Neural cell (in vitro differentiated cells): ENCODE data around the gene KCNE1. TPM values are rescaled to one million over a fixed set of nuclear protein-coding genes. Genes with fewer than 3 reads are reported as not detected.

Source experiments
- H2AFZ ChIP-seq: fragments of 200-600, 300-800 bp; sonication (generic), shearing (Covaris generic); 2 replicates; pipeline ENCODE4 v1.6.0; 2014; ENCODE audit warnings: low read depth, mild to moderate bottlenecking, antibody characterized with exemption, low read length, moderate library complexity
- H3F3A ChIP-seq: fragments of 200-600 bp; shearing (Covaris generic); 2 replicates; pipeline ENCODE4 v1.6.1; 2016; ENCODE audit warnings: mild to moderate bottlenecking, moderate library complexity, mixed read lengths, antibody characterized with exemption, low read length; ENCODE audit not compliant: insufficient read depth, poor library complexity, severe bottlenecking
- H3K27ac ChIP-seq: fragments of 200-600, 300-800 bp; sonication (generic), shearing (Covaris generic); 2 replicates; pipeline ENCODE4 v1.5.1; 2014; ENCODE audit warnings: mild to moderate bottlenecking, low read length, moderate library complexity
- H3K27me3 ChIP-seq: fragments of 300-800, 200-600 bp; sonication (generic), shearing (Covaris generic); 2 replicates; pipeline ENCODE4 v1.6.0; 2014; ENCODE audit warnings: mild to moderate bottlenecking, low read depth, low read length, moderate library complexity; ENCODE audit not compliant: insufficient read depth
- H3K36me3 ChIP-seq: fragments of 300-800, 200-600 bp; sonication (generic), shearing (Covaris generic); 2 replicates; pipeline ENCODE4 v1.5.1; 2014; ENCODE audit warnings: mild to moderate bottlenecking, antibody characterized with exemption, low read length, moderate library complexity; ENCODE audit not compliant: insufficient read depth
- H3K4me2 ChIP-seq: fragments of 300-800, 200-600 bp; sonication (generic), shearing (Covaris generic); 2 replicates; pipeline ENCODE4 v1.6.0; 2014; ENCODE audit warnings: mild to moderate bottlenecking, low read length
- H3K4me3 ChIP-seq: fragments of 300-800, 200-600 bp; sonication (generic), shearing (Covaris generic); 2 replicates; pipeline ENCODE4 v1.5.1; 2014; ENCODE audit warnings: mild to moderate bottlenecking, low read length, moderate library complexity
- H3K79me2 ChIP-seq: fragments of 200-600 bp; shearing (Covaris generic); replicated peaks from 2 replicates; pipeline ENCODE4 v1.6.0; 2014; ENCODE audit warnings: mild to moderate bottlenecking, low read length, moderate library complexity; ENCODE audit not compliant: insufficient read depth
- H3K9ac ChIP-seq: fragments of 300-800, 200-600 bp; sonication (generic), shearing (Covaris generic); 2 replicates; pipeline ENCODE4 v1.6.1; 2016; ENCODE audit warnings: mild to moderate bottlenecking, low read length, mixed read lengths
- H3K9me2 ChIP-seq: fragments of 200-600 bp; shearing (Covaris generic); 2 replicates; pipeline ENCODE4 v1.6.1; 2016; ENCODE audit warnings: mild to moderate bottlenecking, low read length, mixed read lengths; ENCODE audit not compliant: insufficient read depth
- H3K9me3 ChIP-seq: fragments of 200-600, 300-800 bp; sonication (generic), shearing (Covaris generic); 2 replicates; pipeline ENCODE4 v1.6.1; 2016; ENCODE audit warnings: mild to moderate bottlenecking, mixed run types, low read length, moderate library complexity, mixed read lengths
- H4K20me1 ChIP-seq: fragments of 200-600 bp; shearing (Covaris generic); 2 replicates; pipeline ENCODE4 v1.6.1; 2016; ENCODE audit warnings: mild to moderate bottlenecking, mixed run types; ENCODE audit not compliant: insufficient read depth
- CTCF ChIP-seq: fragments of 450-650 bp; IDR thresholded peaks from 2 replicates; pipeline ENCODE4 v1.5.1; 2014; ENCODE audit warnings: antibody characterized with exemption, mild to moderate bottlenecking, moderate library complexity; ENCODE audit not compliant: poor library complexity, severe bottlenecking
- EP300 ChIP-seq: fragments of 450-650 bp; conservative IDR thresholded peaks from 2 replicates; pipeline ENCODE4 v1.6.1; 2014; ENCODE audit warnings: antibody characterized with exemption, mild to moderate bottlenecking, moderate library complexity; ENCODE audit not compliant: poor library complexity, severe bottlenecking
- EZH2 ChIP-seq: fragments of 200-600, 300-800 bp; shearing (Covaris generic), sonication (generic); IDR thresholded peaks from 2 replicates; pipeline ENCODE4 v1.6.1; 2014; ENCODE audit warnings: antibody characterized with exemption, low read length, borderline replicate concordance, mild to moderate bottlenecking; ENCODE audit not compliant: insufficient read depth, poor library complexity, severe bottlenecking
- MXI1 ChIP-seq: fragments of 450-650 bp; conservative IDR thresholded peaks from 2 replicates; pipeline ENCODE4 v1.6.1; 2014; ENCODE audit warnings: antibody characterized with exemption, mild to moderate bottlenecking; ENCODE audit not compliant: poor library complexity, severe bottlenecking
- POLR2AphosphoS5 ChIP-seq: IDR thresholded peaks from 2 replicates; pipeline ENCODE4 v1.6.1; 2012
- RAD21 ChIP-seq: fragments of 450-650 bp; conservative IDR thresholded peaks from 2 replicates; pipeline ENCODE4 v1.6.1; 2014; ENCODE audit warnings: antibody characterized with exemption, mild to moderate bottlenecking, moderate library complexity
- SMC3 ChIP-seq: fragments of 450-650 bp; conservative IDR thresholded peaks from 2 replicates; pipeline ENCODE4 v1.6.1; 2014; ENCODE audit warnings: antibody characterized with exemption, mild to moderate bottlenecking, moderate library complexity; ENCODE audit not compliant: poor library complexity
- TAF1 ChIP-seq: IDR thresholded peaks from 2 replicates; pipeline ENCODE4 v1.6.1; 2012; ENCODE audit warnings: low read depth
- polyA plus RNA-seq: library from polyadenylated mRNA; depleted of rRNA; stranded (reverse); fragments of >200 nt; gene quantifications from 2 replicates; pipeline ENCODE4 v1.2.3, GENCODE V29; 2014
- TF ChIP-seq, protein P1 (sequence below): IDR thresholded peaks from 2 replicates; pipeline ENCODE4 v1.6.1; 2012; ENCODE audit warnings: borderline replicate concordance

The KCNE1 gene
- polyA plus RNA-seq, 1 donor from 2014 or later: not detected

DNA sequence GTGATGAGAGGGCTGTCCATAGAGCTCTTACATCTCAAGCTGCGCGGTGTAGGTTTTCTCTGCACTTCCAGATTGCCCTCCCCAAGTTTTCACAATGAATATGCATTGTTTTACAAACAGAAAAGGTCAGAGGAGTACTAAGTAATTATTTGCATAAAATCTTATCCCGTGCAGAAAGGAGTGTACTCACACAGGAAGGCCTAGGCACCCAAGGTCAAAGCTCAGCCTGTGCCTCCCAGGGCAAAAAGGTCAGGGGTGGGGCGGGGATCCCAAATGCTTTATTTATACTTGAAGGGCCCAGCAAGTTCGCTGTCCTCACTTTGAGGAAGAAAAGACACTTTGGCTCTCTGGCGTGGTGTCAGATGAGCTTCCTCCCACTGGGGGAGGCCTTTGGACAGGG lies 10.3 kb upstream of the KCNE1 start:
- no peak overlapping the region for H3K27ac ChIP-seq
- no peaks in the 10 kb centered on the region for H3F3A ChIP-seq
- H2AFZ ChIP-seq: no peak overlapping the region
- H3K4me3 ChIP-seq: no peak overlapping the region
- no peaks in the 10 kb centered on the region for H3K9me3 ChIP-seq
- TF ChIP-seq RAD21: no peak
- TF ChIP-seq CTCF: no peak
- no peak for TF ChIP-seq TAF1
- TF ChIP-seq EZH2: no peak
- TF ChIP-seq EP300: no peak
- TF ChIP-seq, protein P1, sequence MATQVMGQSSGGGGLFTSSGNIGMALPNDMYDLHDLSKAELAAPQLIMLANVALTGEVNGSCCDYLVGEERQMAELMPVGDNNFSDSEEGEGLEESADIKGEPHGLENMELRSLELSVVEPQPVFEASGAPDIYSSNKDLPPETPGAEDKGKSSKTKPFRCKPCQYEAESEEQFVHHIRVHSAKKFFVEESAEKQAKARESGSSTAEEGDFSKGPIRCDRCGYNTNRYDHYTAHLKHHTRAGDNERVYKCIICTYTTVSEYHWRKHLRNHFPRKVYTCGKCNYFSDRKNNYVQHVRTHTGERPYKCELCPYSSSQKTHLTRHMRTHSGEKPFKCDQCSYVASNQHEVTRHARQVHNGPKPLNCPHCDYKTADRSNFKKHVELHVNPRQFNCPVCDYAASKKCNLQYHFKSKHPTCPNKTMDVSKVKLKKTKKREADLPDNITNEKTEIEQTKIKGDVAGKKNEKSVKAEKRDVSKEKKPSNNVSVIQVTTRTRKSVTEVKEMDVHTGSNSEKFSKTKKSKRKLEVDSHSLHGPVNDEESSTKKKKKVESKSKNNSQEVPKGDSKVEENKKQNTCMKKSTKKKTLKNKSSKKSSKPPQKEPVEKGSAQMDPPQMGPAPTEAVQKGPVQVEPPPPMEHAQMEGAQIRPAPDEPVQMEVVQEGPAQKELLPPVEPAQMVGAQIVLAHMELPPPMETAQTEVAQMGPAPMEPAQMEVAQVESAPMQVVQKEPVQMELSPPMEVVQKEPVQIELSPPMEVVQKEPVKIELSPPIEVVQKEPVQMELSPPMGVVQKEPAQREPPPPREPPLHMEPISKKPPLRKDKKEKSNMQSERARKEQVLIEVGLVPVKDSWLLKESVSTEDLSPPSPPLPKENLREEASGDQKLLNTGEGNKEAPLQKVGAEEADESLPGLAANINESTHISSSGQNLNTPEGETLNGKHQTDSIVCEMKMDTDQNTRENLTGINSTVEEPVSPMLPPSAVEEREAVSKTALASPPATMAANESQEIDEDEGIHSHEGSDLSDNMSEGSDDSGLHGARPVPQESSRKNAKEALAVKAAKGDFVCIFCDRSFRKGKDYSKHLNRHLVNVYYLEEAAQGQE: no peak
- no peak for TF ChIP-seq POLR2AphosphoS5
- no peak for TF ChIP-seq SMC3
- no peak overlapping the region for H3K4me2 ChIP-seq
- H3K9me2 ChIP-seq: no peaks in the 10 kb centered on the region
- H4K20me1 ChIP-seq: no peaks in the 10 kb centered on the region
- no peak overlapping the region for H3K9ac ChIP-seq
- peaks cover 9% of the 10 kb centered on the region for H3K36me3 ChIP-seq
- H3K27me3 ChIP-seq: no peaks in the 10 kb centered on the region
- no peaks in the 10 kb centered on the region for H3K79me2 ChIP-seq

- no peak overlapping the region for H3K4me2 ChIP-seq
Measured at GRCh38 chr21:34521561-34521960, 9.6 kb upstream of the KCNE1 start.

More at GRCh38 chr21:34521561-34521960, 9.6 kb upstream of the KCNE1 start:
- Histone ChIP-seq H3K27ac (no peak overlapping the region), H2AFZ (no peak overlapping the region), H3K9ac (no peak overlapping the region), H3K36me3 (peaks cover 9% of the 10 kb centered on the region), H3F3A (no peaks in the 10 kb centered on the region), H3K27me3 (no peaks in the 10 kb centered on the region), H3K4me3 (no peak overlapping the region), H3K9me3 (no peaks in the 10 kb centered on the region), H3K9me2 (no peaks in the 10 kb centered on the region), H3K79me2 (no peaks in the 10 kb centered on the region), H4K20me1 (no peaks in the 10 kb centered on the region)
- TF ChIP-seq, protein P1: no peak
- TF ChIP-seq EZH2 (no peak), RAD21 (no peak), POLR2AphosphoS5 (no peak), MXI1 (no peak), CTCF (no peak), TAF1 (no peak), SMC3 (no peak), EP300 (no peak)
